Purkinje cell (primary cell): ENCODE measurements around the gene APOO. TPM values are rescaled to one million over a fixed set of nuclear protein-coding genes. Genes with fewer than 3 reads are reported as not detected.

Source experiments
- polyA plus RNA-seq: library from polyadenylated mRNA; unstranded; fragments of >200 nt; fragmentation: Nextera tagmentation; gene quantifications from 2 replicates; pipeline ENCODE4 v1.2.1, GENCODE V29; 2014

The APOO gene
- polyA plus RNA-seq: 310 and 312 TPM in 2 replicates

GRCh38 chrX:23907498-23908218 lies at the start of gene APOO, which contains the start of gene CXorf58:
Gene APOO (minus strand): TSS chrX:23907938. CDS start chrX:23907702, 236 bp downstream.
Gene CXorf58 (plus strand): TSS chrX:23908006. CDS start chrX:23910303, 2,297 bp downstream.

Other genes with a start within 250 kb of the APOO start
- gene PRDX4, start 240.4 kb downstream of the APOO start, polyA plus RNA-seq: 33.3 and 55.4 TPM in 2 replicates
- gene ACOT9, start 164.7 kb downstream of the APOO start, polyA plus RNA-seq: 12.5 and 14.4 TPM in 2 replicates
- gene SAT1, start 124.8 kb downstream of the APOO start, polyA plus RNA-seq: 115 and 145 TPM in 2 replicates
- 0.19 TPM in 1 of 2 replicates, not detected in the other for gene CXorf58, start 68 bp upstream of the APOO start, polyA plus RNA-seq
- gene KLHL15, start 119.2 kb upstream of the APOO start, polyA plus RNA-seq: 5.0 and 9.4 TPM in 2 replicates
- gene EIF2S3, start 147.0 kb upstream of the APOO start, polyA plus RNA-seq: 36.2 and 46.4 TPM in 2 replicates
- 12.7 and 15.0 TPM in 2 replicates for gene ZFX, start 241.8 kb upstream of the APOO start, polyA plus RNA-seq